Measurements from ENCODE around the gene LTBP1. TPM values are rescaled to one million over a fixed set of nuclear protein-coding genes. Genes with fewer than 3 reads are reported as not detected.

LTBP1 gene
- total and polyA plus RNA-seq, 12 donors: 6.2 to 47.2 (median 15.5) TPM

DNA sequence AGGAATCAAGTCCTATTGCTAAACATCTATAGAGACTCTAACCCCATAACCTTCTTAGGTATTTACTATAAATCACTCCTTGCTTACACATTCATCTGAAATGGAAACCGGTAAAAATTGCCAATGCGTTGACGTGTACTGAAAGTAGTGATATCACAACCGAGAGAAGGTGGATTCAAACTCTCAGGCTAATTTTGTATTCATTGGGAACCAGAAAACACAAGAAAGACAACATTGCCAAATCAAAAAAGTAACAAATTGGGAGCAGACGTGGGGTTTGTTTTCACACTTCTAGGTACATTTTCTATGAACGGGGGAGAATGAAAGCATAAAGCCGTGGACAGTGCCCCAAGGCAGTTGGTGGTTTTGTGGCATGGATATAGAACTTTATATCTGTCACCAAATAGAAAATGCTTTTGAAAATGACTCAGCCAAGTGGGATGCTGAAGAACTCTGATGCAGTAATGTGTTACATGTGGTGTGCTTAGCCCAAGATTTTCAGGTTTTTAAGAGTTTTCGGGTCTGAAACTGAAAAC lies 374.6 kb downstream of the LTBP1 start:
- Histone ChIP-seq H3K4me3 (no peak overlapping the region), H3K27ac (peak overlapping the region in 3 of 5 donors; percentile 45 to 76 (median 55)), H3K36me3 (replicated peaks in 1 of 2) (no peaks in the 10 kb centered on the region), H3K4me1 (replicated peaks in 1 of 2) (peaks cover 7 to 23% of the 10 kb centered on the region in 2 donors), H3K9me3 (replicated peaks in 1 of 3) (no peaks in the 10 kb centered on the region), H3K27me3 (no peaks in the 10 kb centered on the region)
- intact Hi-C loops (cut with DNase I): no loop called here
- TF ChIP-seq POLR2A (IDR thresholded peaks at IDR 0.05): no peak
- TF ChIP-seq, protein P1, sequence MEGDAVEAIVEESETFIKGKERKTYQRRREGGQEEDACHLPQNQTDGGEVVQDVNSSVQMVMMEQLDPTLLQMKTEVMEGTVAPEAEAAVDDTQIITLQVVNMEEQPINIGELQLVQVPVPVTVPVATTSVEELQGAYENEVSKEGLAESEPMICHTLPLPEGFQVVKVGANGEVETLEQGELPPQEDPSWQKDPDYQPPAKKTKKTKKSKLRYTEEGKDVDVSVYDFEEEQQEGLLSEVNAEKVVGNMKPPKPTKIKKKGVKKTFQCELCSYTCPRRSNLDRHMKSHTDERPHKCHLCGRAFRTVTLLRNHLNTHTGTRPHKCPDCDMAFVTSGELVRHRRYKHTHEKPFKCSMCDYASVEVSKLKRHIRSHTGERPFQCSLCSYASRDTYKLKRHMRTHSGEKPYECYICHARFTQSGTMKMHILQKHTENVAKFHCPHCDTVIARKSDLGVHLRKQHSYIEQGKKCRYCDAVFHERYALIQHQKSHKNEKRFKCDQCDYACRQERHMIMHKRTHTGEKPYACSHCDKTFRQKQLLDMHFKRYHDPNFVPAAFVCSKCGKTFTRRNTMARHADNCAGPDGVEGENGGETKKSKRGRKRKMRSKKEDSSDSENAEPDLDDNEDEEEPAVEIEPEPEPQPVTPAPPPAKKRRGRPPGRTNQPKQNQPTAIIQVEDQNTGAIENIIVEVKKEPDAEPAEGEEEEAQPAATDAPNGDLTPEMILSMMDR (IDR thresholded peaks at IDR 0.05): no peak
- WGBS, 4 donors: 80 to 89% (median 85%) methylated on average over 8 of the region's 8 CpGs
- DNase-seq: no peak

DNA sequence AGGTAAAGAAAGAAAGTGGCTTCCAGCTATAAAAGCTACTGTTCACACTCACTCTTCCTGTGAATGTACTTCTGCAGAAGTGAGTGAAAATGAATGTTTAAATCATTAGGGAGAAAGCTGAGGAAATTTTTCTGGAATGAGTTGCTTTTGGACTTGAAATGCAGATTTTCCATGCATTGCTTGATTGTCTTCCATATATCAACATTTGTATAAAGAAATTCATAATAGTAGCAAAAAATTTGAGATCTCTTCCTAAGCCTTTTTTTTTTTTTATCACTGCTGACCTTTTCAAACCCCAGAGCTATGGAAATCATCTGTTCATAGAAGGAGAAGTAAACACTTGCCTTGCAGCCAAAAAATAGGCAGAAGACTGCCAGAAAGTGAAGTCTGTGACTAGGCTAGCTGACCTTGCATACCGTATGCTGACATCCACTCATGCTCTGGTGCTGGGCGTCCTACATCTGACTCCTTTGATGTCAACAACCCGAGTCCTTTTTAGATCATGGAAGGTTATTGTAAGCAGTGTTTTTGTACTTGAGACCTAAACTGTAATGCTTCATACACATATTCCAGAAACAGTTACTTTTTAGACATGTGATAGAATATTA lies 375.2 kb downstream of the LTBP1 start:
- 6 to 16% (median 8%) methylated on average over 3 of the region's 3 CpGs for WGBS, 4 donors
- intact Hi-C loops (cut with DNase I): no loop called here
- no peak overlapping the region for H3K4me3 ChIP-seq
- H3K27ac ChIP-seq: peak overlapping the region; percentile 27 to 84 (median 55)
- TF ChIP-seq, protein P1 (IDR thresholded peaks at IDR 0.05): no peak
- TF ChIP-seq POLR2A (IDR thresholded peaks at IDR 0.05): peak in 1 of 2 donors; percentile 20
- peak; percentile 74 to 93 (median 91) for DNase-seq
- no peaks in the 10 kb centered on the region for H3K36me3 ChIP-seq (replicated peaks in 1 of 2)
- H3K27me3 ChIP-seq: no peaks in the 10 kb centered on the region
- no peaks in the 10 kb centered on the region for H3K9me3 ChIP-seq (replicated peaks in 1 of 3)
- H3K4me1 ChIP-seq (replicated peaks in 1 of 2): peaks cover 7 to 23% of the 10 kb centered on the region in 2 donors

DNA sequence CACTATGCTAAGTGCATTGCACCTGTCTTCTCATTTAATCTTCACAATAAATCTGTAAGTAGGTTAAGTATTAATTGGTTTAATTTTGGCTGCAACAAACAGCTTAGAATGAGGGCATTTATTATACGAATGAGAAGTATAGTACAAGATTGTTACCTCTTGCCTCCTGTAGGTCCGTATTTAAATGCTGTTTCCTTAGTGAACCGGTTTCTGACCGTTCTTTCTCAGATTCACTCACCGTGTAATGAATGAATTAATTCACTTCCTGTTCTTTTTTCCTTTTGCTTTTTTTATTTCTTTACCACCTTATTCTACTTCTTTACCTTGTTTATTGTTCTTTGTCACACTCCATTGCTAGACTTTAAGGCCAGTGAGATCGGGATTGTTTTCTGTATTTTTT lies 375.9 kb downstream of the LTBP1 start:
- intact Hi-C loops (cut with DNase I): no loop called here
- Histone ChIP-seq H3K4me3 (no peak overlapping the region), H3K9me3 (replicated peaks in 1 of 3) (no peaks in the 10 kb centered on the region), H3K4me1 (replicated peaks in 1 of 2) (peaks cover 7 to 23% of the 10 kb centered on the region in 2 donors), H3K27ac (peak overlapping the region; percentile 27 to 84 (median 55)), H3K36me3 (replicated peaks in 1 of 2) (no peaks in the 10 kb centered on the region), H3K27me3 (no peaks in the 10 kb centered on the region)
- no peak for DNase-seq
- no peak for TF ChIP-seq POLR2A (IDR thresholded peaks at IDR 0.05)
- TF ChIP-seq, protein P1 (IDR thresholded peaks at IDR 0.05): no peak
- 47 to 55% (median 50%) methylated on average over 6 of the region's 6 CpGs for WGBS, 4 donors

DNA sequence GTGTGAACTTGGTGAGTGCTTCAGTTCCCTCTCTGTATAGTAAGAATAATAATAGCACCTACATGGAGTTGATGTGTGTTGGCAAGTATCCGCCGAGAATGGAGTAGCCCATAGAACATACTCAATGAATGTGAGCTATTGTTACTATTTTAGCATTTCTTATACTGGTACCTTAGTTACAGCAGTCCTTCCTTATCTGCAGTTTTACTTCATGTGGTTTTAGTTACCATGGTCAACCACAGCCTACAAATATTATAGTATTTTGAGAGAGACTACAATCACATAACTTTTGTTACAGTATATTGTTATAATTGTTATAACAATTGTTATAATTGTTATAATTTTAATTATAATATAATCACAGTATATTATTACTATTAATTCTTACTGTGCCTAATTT lies 377.2 kb downstream of the LTBP1 start:
- Histone ChIP-seq H3K36me3 (replicated peaks in 1 of 2) (no peaks in the 10 kb centered on the region), H3K27ac (no peak overlapping the region), H3K4me1 (replicated peaks in 1 of 2) (peaks cover 7 to 23% of the 10 kb centered on the region in 2 donors), H3K9me3 (replicated peaks in 1 of 3) (no peaks in the 10 kb centered on the region), H3K27me3 (no peaks in the 10 kb centered on the region), H3K4me3 (no peak overlapping the region)
- intact Hi-C loops (cut with DNase I): no loop called here
- DNase-seq: no peak
- 97 to 100% (median 98%) methylated on average over 2 of the region's 2 CpGs for WGBS, 4 donors
- no peak for TF ChIP-seq POLR2A (IDR thresholded peaks at IDR 0.05)
- TF ChIP-seq, protein P1 (IDR thresholded peaks at IDR 0.05): no peak

All from adrenal gland (tissue), 12 donors.